HepG2 (cell line): ENCODE measurements around the gene SECTM1. TPM values are rescaled to one million over a fixed set of nuclear protein-coding genes. Genes with fewer than 3 reads are reported as not detected.

Source experiments
- CEBPG ChIP-seq: IDR thresholded peaks from 2 replicates; pipeline ENCODE4 v1.6.1; 2016
- EP300 ChIP-seq, 3 experiments: sonication (generic) in 1 of 3; formaldehyde crosslinking in 1 of 3; IDR thresholded peaks; 2 replicates each; pipeline versions ENCODE4 v1.5.1 to v1.6.1; 2011 to 2020; ENCODE audit warnings: low read depth in 2 of 3, low read length in 2 of 3, borderline replicate concordance in 1 of 3, improper control_type of control experiment in 1 of 3, mild to moderate bottlenecking in 1 of 3, missing genetic modification reagents in 1 of 3, moderate library complexity in 1 of 3
- FOSL2 ChIP-seq: sonication (generic); formaldehyde crosslinking; IDR thresholded peaks from 2 replicates; pipeline ENCODE4 v1.4.0; 2020; ENCODE audit warnings: missing genetic modification reagents
- GZF1 ChIP-seq: sonication (generic); formaldehyde crosslinking; IDR thresholded peaks from 2 replicates; pipeline ENCODE4 v1.5.1; 2020; ENCODE audit warnings: mild to moderate bottlenecking, missing genetic modification reagents
- KDM5A ChIP-seq: fragments of 200-600 bp; sonication (generic); IDR thresholded peaks from 2 replicates; pipeline ENCODE4 v1.7.0; 2018; ENCODE audit warnings: antibody characterized with exemption, mild to moderate bottlenecking, low read length, borderline replicate concordance
- KLF13 ChIP-seq: sonication (generic); formaldehyde crosslinking; IDR thresholded peaks from 2 replicates; pipeline ENCODE4 v1.4.0; 2020; ENCODE audit warnings: mild to moderate bottlenecking, missing genetic modification reagents
- MIER3 ChIP-seq: IDR thresholded peaks from 2 replicates; pipeline ENCODE4 v1.6.1; 2016; ENCODE audit warnings: missing compliant biosample characterization, borderline replicate concordance
- PLRG1 ChIP-seq: fragments of 450-650 bp; conservative IDR thresholded peaks from 2 replicates; pipeline ENCODE4 v1.6.1; 2016
- TEAD3 ChIP-seq: optimal IDR thresholded peaks from 2 replicates; pipeline ENCODE3; 2016; ENCODE audit warnings: borderline replicate concordance
- ZBTB7A ChIP-seq: sonication (generic); formaldehyde crosslinking; IDR thresholded peaks from 2 replicates; pipeline ENCODE4 v1.8.0; 2022; ENCODE audit warnings: mild to moderate bottlenecking, missing genetic modification reagents
- ZFYVE20 ChIP-seq: sonication (generic); formaldehyde crosslinking; IDR thresholded peaks from 2 replicates; pipeline ENCODE4 v1.8.0; 2023; ENCODE audit warnings: low read depth, mild to moderate bottlenecking, moderate library complexity, missing genetic modification reagents, borderline replicate concordance
- ZKSCAN5 ChIP-seq: sonication (generic); formaldehyde crosslinking; IDR thresholded peaks from 2 replicates; pipeline ENCODE4 v1.5.1; 2020; ENCODE audit warnings: mild to moderate bottlenecking, missing genetic modification reagents
- ZNF468 ChIP-seq: sonication (generic); formaldehyde crosslinking; IDR thresholded peaks from 2 replicates; pipeline ENCODE4 v1.8.0; 2022; ENCODE audit warnings: mild to moderate bottlenecking, moderate library complexity, missing genetic modification reagents
- ZNF556 ChIP-seq: sonication (generic); formaldehyde crosslinking; IDR thresholded peaks from 2 replicates; pipeline ENCODE4 v1.4.0; 2020; ENCODE audit warnings: mild to moderate bottlenecking, missing genetic modification reagents, borderline replicate concordance
- ZNF841 ChIP-seq: sonication (generic); formaldehyde crosslinking; IDR thresholded peaks from 2 replicates; pipeline ENCODE4 v1.8.1; 2023; ENCODE audit warnings: missing genetic modification reagents, borderline replicate concordance
- polyA plus RNA-seq, 8 experiments: library from polyadenylated mRNA; depleted of rRNA in 3 of 8; stranded (reverse) in 7 of 8; unstranded in 1 of 8; fragments of >200 nt; fragmentation: Illumina TruSeq in 4 of 8; extraction: Trizol in 4 of 8; gene quantifications; 2 replicates each; pipeline versions ENCODE4 v1.2.1 to v1.2.3, GENCODE V29; 2011 to 2016; ENCODE audit warnings: low read depth in 4 of 8, missing spikeins in 1 of 8, mixed read lengths in 1 of 8; ENCODE audit not compliant: insufficient read depth in 1 of 8
- total RNA-seq, 5 experiments: library from RNA; depleted of rRNA; stranded (reverse); fragments of >200 nt; fragmentation: Illumina TruSeq; extraction: Trizol; gene quantifications; 2 replicates each; pipeline ENCODE4 v1.2.3, GENCODE V29; 2016; ENCODE audit warnings: low read depth in 1 of 5
- TF ChIP-seq, protein P1 (sequence below): sonication (generic); formaldehyde crosslinking; IDR thresholded peaks from 2 replicates; pipeline ENCODE4 v1.8.1; 2023; ENCODE audit warnings: mild to moderate bottlenecking, moderate library complexity, missing genetic modification reagents
- TF ChIP-seq, protein P2 (sequence below): sonication (generic); formaldehyde crosslinking; IDR thresholded peaks from 2 replicates; pipeline ENCODE4 v1.9.0; 2022; ENCODE audit warnings: missing genetic modification reagents, mild to moderate bottlenecking, borderline replicate concordance
- TF ChIP-seq, protein P3 (sequence below): sonication (generic); formaldehyde crosslinking; conservative IDR thresholded peaks from 2 replicates; pipeline ENCODE4 v1.4.0; 2020; ENCODE audit warnings: missing genetic modification reagents
- TF ChIP-seq, protein P4 (sequence below): sonication (generic); formaldehyde crosslinking; IDR thresholded peaks from 2 replicates; pipeline ENCODE4 v1.4.0; 2020; ENCODE audit warnings: missing genetic modification reagents
- TF ChIP-seq, protein P5 (sequence below): sonication (generic); IDR thresholded peaks from 2 replicates; pipeline ENCODE4 v1.6.1; 2016; ENCODE audit warnings: low read depth, borderline replicate concordance

The SECTM1 gene
- total and polyA plus RNA-seq, 2 of the 13 experiments (the other 11 are each of a cell fraction or from before 2014, with no cell fraction given), result 3.5 to 5.3 TPM

DNA sequence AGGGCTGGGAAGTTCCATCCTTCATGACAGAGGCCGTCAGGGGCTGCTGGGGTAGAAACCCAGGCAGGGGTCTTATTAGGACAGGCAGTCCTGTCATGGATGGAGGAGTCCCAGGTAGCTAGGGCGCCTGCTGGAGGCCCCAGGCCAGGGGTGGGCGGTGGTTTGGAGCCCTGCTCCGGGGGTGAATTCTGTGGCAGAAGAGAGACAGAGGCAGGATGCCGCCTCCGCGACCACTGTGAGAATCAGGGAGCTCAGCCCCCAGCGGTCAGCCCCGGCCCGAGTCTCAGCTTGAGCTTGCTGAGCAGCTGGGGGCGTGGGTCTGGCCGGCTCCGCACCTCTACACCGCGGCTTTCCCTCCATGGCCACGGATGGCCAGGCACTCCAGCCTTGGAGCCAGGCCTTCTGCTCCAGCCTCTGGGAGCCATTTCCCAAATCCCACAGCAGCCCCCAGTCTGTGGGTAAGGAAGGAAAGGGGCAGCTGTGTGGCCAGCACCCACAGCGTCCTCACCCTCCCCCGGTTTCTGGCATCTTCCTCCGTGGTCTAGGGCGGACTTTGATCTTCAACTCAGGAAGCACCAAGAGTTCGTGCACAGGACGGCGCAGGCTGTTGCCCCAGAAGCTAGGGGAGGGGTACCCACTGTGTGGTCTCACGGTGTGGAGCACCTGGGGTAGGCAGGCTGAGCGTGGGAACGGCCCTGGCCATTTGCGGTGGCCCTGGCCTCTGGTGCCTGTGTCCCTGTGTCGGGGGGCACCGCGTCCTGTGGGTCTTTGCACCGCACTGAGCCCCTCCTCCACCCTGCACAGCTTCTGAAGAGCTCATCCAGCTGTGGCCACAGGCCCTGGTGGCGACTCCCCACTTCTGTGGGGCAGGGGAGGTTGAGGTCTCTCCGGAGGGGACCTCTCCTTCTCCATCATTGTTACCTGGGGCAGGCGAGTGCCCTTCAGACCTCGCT is 30.3 kb downstream of the SECTM1 start (continued):
- TF ChIP-seq, protein P1, sequence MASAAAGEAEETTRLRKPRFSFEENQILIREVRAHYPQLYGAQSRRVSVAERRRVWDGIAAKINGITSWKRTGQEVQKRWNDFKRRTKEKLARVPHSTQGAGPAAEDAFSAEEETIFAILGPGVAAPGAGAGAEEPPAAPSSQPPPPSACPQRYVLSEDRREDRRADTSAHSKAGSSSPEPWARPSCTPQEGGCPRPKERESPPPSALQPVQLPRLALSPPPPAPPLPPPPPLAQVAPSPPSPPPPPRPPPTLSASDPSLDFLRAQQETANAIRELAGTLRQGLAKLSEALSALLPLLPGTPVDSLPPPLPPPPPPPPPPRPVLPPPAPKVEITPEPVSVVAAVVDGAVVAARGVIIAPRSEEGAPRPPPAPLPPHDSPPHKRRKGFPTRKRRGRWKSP (CRISPR knock-in tag), result no peak
- TF ChIP-seq ZNF468 (CRISPR knock-in tag), result no peak
- no peak for TF ChIP-seq PLRG1
- peak; percentile 96 for TF ChIP-seq ZBTB7A (CRISPR knock-in tag)
- TF ChIP-seq TEAD3 (CRISPR knock-in tag), result peak; percentile 7
- peak; percentile 64; the same call in 1 of the 2 replicates for TF ChIP-seq ZNF556 (CRISPR knock-in tag)
- TF ChIP-seq, protein P2, sequence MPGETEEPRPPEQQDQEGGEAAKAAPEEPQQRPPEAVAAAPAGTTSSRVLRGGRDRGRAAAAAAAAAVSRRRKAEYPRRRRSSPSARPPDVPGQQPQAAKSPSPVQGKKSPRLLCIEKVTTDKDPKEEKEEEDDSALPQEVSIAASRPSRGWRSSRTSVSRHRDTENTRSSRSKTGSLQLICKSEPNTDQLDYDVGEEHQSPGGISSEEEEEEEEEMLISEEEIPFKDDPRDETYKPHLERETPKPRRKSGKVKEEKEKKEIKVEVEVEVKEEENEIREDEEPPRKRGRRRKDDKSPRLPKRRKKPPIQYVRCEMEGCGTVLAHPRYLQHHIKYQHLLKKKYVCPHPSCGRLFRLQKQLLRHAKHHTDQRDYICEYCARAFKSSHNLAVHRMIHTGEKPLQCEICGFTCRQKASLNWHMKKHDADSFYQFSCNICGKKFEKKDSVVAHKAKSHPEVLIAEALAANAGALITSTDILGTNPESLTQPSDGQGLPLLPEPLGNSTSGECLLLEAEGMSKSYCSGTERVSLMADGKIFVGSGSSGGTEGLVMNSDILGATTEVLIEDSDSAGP (CRISPR knock-in tag), result peak; percentile 63; the same call in 1 of the 2 replicates
- no peak for TF ChIP-seq ZFYVE20
- 0 out of 2 replicates have a peak, but pooled peaks have one; percentile 6 for TF ChIP-seq FOSL2 (CRISPR knock-in tag)
- TF ChIP-seq ZKSCAN5, result 0 out of 2 replicates have a peak, but pooled peaks have one; percentile 65
- no peak for TF ChIP-seq ZNF841 (CRISPR knock-in tag)
- TF ChIP-seq MIER3 (CRISPR knock-in tag), result 0 out of 2 replicates have a peak, but pooled peaks have one; percentile 71
- peak; percentile 48; the same call in 1 of the 2 replicates for TF ChIP-seq GZF1 (CRISPR knock-in tag)
- TF ChIP-seq, protein P3, sequence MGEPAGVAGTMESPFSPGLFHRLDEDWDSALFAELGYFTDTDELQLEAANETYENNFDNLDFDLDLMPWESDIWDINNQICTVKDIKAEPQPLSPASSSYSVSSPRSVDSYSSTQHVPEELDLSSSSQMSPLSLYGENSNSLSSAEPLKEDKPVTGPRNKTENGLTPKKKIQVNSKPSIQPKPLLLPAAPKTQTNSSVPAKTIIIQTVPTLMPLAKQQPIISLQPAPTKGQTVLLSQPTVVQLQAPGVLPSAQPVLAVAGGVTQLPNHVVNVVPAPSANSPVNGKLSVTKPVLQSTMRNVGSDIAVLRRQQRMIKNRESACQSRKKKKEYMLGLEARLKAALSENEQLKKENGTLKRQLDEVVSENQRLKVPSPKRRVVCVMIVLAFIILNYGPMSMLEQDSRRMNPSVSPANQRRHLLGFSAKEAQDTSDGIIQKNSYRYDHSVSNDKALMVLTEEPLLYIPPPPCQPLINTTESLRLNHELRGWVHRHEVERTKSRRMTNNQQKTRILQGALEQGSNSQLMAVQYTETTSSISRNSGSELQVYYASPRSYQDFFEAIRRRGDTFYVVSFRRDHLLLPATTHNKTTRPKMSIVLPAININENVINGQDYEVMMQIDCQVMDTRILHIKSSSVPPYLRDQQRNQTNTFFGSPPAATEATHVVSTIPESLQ (CRISPR knock-in tag), result no peak
- 0 out of 4 replicates have a peak, but pooled peaks of 1 of the 2 experiments have one; percentile 7 for TF ChIP-seq EP300 (IDR thresholded peaks at IDR 0.05; ENCODE audit: low read depth in 2 of 2, low read length in 2 of 2)
- TF ChIP-seq EP300 (CRISPR knock-in tag; IDR thresholded peaks at IDR 0.05; ENCODE audit: borderline replicate concordance), result peak; percentile 22; the same call in 1 of the 2 replicates
- TF ChIP-seq, protein P4, sequence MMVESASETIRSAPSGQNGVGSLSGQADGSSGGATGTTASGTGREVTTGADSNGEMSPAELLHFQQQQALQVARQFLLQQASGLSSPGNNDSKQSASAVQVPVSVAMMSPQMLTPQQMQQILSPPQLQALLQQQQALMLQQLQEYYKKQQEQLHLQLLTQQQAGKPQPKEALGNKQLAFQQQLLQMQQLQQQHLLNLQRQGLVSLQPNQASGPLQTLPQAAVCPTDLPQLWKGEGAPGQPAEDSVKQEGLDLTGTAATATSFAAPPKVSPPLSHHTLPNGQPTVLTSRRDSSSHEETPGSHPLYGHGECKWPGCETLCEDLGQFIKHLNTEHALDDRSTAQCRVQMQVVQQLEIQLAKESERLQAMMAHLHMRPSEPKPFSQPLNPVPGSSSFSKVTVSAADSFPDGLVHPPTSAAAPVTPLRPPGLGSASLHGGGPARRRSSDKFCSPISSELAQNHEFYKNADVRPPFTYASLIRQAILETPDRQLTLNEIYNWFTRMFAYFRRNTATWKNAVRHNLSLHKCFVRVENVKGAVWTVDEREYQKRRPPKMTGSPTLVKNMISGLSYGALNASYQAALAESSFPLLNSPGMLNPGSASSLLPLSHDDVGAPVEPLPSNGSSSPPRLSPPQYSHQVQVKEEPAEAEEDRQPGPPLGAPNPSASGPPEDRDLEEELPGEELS (CRISPR knock-in tag), result peak; percentile 47; the same call in 1 of the 2 replicates
- TF ChIP-seq KDM5A, result no peak
- TF ChIP-seq, protein P5, sequence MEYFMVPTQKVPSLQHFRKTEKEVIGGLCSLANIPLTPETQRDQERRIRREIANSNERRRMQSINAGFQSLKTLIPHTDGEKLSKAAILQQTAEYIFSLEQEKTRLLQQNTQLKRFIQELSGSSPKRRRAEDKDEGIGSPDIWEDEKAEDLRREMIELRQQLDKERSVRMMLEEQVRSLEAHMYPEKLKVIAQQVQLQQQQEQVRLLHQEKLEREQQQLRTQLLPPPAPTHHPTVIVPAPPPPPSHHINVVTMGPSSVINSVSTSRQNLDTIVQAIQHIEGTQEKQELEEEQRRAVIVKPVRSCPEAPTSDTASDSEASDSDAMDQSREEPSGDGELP, result peak; percentile 40; the same call in 1 of the 2 replicates
- TF ChIP-seq KLF13 (CRISPR knock-in tag), result no peak
- TF ChIP-seq CEBPG (CRISPR knock-in tag), result 0 out of 2 replicates have a peak, but pooled peaks have one; percentile 16
